GM12865 (cell line): ENCODE measurements around the gene CRACR2B.

Source experiments
- DNase-seq: peaks from one replicate; pipeline ENCODE4 v3.0.0; 2010; ENCODE audit warnings: low read depth
- H3K4me3 ChIP-seq: 2 replicates; pipeline ENCODE4 v1.5.1; 2011; ENCODE audit warnings: mild to moderate bottlenecking, low read depth, low read length, control low read depth
- TF ChIP-seq, protein P1 (sequence below): IDR thresholded peaks from 2 replicates; pipeline ENCODE4 v1.5.1; 2011; ENCODE audit warnings: low read length, control low read depth, low read depth, inconsistent platforms; ENCODE audit not compliant: insufficient read depth; ENCODE audit errors: missing control alignments

CRACR2B gene

DNA sequence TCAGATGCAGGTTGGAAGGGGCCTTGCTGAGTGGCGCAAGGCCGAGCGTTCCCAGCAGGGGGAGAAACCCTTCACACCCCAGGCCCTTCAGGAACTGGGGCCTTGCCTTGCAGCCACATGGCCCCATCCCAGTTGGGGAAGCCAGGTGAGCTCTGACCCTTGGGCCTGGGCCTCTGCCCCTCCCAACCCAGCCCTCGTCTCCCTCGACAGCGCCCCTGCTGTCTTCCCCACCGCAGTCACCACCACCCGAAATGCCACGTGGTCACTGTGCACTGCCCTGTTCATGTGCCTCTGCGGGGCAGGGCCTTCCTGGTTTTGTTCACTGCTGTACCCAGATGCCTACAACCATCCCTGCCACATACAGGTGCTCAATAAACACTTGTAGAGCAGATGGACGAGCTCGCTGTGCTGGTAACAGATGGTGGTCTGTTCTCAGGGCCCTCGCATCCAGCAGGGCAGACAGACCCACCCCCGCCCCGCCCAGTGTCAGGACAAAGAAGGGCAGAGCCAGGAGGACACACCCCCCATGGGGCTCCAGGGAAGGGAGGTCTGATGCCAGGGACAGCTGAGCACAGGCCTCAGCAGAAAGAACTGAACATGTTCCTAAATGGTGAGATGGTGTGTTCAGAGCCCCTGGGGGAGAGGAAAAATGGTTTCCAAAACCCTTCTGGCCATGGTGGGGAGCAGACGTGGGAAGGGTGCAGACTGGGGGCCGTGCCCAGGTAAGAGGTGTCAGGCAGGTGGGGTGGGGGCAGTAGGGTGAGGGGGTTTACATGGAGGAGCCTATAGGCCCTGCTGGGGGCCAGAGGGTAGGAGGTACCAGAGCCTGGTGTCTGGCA lies 10.9 kb downstream of the CRACR2B start:
- no peak overlapping the region for H3K4me3 ChIP-seq
- DNase-seq: no peak
- TF ChIP-seq, protein P1, sequence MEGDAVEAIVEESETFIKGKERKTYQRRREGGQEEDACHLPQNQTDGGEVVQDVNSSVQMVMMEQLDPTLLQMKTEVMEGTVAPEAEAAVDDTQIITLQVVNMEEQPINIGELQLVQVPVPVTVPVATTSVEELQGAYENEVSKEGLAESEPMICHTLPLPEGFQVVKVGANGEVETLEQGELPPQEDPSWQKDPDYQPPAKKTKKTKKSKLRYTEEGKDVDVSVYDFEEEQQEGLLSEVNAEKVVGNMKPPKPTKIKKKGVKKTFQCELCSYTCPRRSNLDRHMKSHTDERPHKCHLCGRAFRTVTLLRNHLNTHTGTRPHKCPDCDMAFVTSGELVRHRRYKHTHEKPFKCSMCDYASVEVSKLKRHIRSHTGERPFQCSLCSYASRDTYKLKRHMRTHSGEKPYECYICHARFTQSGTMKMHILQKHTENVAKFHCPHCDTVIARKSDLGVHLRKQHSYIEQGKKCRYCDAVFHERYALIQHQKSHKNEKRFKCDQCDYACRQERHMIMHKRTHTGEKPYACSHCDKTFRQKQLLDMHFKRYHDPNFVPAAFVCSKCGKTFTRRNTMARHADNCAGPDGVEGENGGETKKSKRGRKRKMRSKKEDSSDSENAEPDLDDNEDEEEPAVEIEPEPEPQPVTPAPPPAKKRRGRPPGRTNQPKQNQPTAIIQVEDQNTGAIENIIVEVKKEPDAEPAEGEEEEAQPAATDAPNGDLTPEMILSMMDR: peak; percentile 14

DNA sequence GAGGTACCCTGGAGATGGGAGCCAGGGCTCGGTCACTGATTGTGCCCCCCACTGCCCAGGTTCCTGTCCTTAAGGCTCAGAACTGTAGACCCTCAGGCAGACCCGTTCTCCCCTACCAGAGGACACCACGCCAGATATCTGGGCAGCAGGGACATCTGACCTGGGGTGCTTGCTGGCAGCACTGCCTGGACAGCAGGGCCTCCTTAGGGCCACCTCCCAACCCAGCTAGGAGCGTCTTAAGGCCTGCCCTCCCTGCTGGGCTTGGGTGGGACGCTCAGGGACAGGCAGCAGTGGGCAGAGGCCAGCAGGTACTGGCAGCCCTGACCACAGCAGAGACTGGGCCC lies 11.5 kb downstream of the CRACR2B start:
- no peak overlapping the region for H3K4me3 ChIP-seq
- TF ChIP-seq, protein P1: no peak
- DNase-seq: no peak

DNA sequence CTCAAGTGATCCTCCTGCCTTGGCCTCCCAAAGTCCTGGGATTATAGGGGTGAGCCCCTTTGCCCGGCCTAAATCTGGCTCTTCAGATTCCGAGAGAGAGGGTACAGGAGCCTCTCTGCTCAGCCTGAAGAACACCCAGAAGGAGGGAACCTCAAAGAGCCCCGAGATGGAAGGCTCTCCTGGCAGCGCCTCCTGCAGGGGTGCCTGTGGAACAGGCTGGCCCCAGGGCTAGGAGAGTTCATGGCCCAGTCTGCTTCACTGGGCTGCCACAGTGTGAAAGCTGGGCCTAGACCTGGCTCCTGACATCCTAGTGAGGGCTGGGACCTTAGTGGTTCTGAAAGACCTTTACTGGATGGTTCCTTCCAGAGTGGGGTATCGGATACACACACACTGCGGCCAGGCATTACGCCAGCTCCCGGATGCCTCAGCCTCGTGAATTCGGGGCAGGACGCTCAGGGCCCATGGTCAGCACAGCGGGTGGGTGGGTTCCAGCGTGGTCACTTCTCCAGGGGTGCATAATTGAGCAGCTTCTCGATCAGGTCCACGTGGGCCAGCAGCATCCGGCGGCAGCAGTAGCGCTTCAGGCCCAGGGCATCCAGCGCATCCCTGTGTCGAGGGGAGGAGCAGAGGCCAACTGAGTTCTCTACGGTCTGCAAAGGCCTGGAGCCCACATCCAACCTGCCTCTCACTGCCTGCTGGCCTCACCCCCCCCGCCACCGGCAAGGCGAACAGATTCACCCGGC lies 12.3 kb downstream of the CRACR2B start:
- no peak for DNase-seq
- TF ChIP-seq, protein P1: peak; percentile 32
- no peak overlapping the region for H3K4me3 ChIP-seq

DNA sequence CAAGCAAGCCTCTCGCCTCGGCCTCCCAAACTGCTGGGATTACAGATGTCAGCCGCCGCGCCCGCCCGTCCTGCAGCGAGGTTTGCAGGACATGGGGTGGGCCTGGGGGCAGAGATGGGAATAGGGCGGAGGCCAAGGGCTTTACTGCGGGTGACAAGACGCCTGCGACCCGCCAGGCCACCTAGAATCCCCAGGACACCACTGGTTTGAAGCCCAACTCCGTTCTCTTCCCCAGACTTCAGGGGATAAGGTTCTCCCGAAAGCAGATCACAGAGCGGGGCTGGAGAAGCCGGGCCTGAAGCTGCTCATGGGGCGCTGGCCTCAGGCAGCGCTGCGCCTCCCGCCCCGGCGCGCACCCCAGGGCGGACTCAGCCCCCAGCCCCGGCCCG lies 14.3 kb downstream of the CRACR2B start:
- DNase-seq: no peak
- TF ChIP-seq, protein P1: no peak
- H3K4me3 ChIP-seq: peak overlapping the region; percentile 98

DNA sequence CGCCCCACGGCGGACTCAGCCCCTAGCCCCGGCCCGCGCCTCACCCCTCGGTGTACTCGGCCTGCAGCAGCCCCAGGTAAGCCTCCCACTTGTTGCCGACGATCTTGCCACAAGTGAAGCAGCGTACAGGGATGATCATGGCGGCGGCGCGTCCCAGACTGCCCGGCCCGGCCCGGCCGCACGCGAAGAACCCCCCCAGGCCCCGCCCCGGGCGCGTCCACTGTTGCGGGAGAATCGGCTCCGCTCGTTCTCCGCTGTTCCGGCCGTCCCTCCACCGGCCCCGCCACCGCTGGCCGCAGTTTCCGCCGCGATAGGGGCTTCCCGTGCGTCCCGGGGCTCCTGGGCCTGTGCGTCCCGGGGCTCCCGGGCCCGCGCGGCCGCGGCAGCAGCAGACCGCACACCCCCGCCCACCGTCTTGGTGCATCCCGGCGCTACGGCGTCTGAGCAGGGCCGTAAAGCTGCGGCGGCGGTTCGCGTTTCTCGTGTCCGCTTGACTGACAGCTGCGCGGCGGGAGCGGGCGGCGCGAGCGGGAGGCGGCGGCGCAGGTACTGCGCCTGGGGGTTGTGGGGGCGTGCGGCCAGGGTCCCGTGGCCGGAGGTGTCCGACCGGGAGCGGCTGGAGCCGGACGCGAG lies 14.8 kb downstream of the CRACR2B start, which contains the start of the genes POLR2L and TSPAN4:
POLR2L (minus strand) TSS at position 160 of the 633 bp plus-strand sequence; CDS start at position 139, 21 bp downstream.
TSPAN4 (plus strand) TSS at position 483 of the 633 bp plus-strand sequence. CDS start 7,453 bp downstream, outside the sequence.
- H3K4me3 ChIP-seq: peak within 1 kb of the TSS; percentile 98
- peak; percentile 96 for DNase-seq
- TF ChIP-seq, protein P1: no peak

DNA sequence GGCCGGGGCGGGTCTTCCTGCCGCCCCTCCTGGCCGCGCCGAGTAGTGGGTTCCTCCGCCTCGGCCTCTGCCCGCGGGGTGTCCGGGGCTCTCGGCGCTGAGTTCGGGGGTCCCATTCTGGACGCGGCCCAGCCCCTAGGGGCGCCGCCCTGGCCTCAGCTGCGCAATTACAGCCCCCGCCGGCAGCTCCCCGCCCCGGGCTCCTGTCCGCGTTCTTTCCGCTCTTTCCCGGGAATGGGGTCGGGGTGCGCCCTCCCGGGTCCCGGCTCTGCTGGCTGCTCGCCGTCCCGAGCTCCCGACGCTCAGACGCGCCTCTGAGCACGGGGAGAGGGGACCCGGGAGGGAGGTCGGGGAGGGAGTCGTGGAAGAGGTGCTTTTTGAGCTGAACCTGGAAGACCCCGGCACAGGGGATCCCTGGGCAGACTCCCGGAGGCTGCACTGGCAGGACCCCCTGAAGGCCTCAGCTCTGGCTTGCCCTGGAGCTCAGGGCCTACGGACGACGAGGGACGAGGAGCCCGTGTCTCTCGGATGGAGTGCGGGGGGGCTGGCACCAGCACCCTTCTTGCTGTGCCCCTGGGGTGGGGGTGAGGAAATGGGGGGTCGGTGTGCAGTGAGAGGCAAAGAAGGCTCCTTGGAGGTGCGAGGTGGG lies 15.5 kb downstream of the CRACR2B start:
- no peak for DNase-seq
- H3K4me3 ChIP-seq: peak overlapping the region; percentile 98
- TF ChIP-seq, protein P1: no peak
